ENCODE measurements around the gene PRKCZ. TPM values are rescaled to one million over a fixed set of nuclear protein-coding genes. Genes with fewer than 3 reads are reported as not detected.

The PRKCZ gene
- total RNA-seq, 4 donors from 2014 or later, result 0.49 to 1.9 (median 1.1) TPM; not detected in 1

DNA sequence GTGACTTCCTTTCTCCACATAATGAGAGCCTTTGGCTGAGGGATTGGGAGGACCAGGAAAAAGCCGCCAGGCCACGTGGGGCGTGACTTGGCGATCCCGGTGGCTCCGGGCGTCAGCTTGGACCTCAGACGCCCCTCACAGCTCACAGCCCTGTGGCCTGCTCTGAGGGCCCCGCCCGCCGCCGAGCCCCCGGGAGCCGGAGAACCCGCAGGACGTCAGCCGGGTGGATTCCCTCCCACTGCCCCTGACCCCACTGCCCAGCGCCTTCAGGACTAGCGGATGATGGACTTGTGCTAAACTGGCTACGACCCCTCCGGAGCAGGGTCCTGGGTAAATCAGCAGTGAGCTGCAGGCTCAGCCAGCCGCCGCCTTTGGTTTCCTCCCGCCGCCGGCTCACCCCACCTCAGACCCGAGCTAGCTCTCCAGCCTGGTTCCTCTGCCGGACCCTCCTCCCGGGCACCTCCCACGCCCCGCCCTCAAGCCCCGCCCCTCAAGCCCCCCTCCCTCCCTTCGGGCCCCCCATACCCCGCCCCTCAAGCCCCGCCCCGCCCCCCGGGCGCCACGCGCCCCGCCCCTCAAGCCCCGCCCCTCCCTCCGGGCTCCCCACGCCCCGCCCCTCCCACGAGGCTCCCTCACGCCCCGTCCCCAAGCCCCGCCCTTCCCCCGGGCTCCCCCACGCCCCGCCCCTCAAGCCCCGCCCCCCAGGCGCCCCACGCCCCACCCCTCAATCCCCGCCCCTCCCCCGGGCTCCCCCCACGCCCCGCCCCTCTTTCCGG lies 154.4 kb downstream of the PRKCZ start:
- TF ChIP-seq, protein P1, sequence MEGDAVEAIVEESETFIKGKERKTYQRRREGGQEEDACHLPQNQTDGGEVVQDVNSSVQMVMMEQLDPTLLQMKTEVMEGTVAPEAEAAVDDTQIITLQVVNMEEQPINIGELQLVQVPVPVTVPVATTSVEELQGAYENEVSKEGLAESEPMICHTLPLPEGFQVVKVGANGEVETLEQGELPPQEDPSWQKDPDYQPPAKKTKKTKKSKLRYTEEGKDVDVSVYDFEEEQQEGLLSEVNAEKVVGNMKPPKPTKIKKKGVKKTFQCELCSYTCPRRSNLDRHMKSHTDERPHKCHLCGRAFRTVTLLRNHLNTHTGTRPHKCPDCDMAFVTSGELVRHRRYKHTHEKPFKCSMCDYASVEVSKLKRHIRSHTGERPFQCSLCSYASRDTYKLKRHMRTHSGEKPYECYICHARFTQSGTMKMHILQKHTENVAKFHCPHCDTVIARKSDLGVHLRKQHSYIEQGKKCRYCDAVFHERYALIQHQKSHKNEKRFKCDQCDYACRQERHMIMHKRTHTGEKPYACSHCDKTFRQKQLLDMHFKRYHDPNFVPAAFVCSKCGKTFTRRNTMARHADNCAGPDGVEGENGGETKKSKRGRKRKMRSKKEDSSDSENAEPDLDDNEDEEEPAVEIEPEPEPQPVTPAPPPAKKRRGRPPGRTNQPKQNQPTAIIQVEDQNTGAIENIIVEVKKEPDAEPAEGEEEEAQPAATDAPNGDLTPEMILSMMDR (IDR thresholded peaks at IDR 0.05; ENCODE audit: low read depth), result no peak

DNA sequence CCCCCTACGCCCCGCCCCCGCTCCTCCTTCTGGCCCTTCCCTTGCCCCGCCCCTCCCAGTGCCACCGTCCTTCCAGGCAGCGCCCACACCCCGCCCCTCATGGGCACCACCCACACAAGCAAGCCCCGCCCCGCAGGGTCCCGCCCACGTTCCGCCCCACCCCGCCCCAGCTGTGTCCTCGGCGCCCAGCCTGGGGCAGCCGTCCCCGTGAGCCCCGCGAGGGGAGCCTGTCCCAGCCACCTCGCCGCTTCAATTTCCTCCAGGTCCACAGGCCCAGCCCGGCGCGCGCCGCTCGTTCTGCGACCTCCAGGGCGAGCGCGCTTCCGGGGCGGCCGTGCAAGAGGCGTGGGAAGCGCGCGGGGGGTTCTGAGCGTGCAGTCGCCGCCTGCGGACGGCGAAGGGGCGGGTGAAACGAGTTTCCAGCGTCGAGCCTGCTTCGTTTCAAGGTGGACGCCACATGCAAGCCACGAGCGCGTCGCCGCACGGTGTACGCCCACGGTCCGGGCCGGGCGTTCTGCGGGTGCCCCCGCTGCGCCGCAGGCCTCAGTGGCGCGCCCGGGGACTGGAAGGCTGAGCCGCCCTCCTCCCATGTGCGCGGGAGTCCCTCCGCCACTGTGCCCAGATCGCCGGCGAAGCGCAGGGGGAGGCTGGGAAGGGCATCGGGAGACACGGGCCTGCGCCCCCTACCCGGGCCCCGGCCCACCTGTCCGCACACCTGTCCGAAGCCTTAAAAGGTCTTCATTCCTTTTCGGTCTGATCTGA lies 155.2 kb downstream of the PRKCZ start:
- TF ChIP-seq, protein P1 (IDR thresholded peaks at IDR 0.05; ENCODE audit: low read depth), result no peak

DNA sequence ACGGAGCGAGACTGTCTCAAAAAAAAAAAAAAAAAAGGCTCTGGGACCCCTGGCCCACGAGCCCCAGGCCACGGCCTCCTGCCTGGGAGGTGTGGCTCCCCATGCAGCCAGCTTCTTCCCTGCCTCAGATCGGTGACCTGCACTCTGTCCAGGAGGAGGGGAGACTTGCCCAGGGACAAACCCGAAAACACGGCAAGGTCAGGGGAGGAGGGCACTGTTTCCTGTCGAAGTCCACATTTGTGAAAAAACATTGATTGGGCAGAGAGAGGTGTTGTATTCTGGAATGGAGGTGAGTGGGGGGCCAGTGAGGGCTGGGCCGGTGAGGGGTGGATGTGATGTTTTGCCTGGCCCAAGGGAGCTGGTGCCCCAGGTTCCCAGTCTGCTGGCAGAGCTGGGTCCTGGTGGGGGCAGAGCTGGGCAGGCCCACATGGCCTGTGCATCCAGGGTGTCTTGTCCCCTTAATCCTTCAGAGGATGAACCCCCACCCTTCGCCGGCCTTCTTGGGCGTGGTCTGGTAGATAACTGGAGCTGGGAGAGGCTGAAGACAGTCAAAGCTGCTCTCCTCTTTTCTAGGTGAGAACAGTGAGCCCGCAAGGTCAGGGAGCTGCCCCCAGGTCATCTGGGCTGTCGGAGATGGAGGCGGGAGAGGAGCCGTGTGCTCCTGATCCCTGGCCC lies 156.7 kb downstream of the PRKCZ start:
- TF ChIP-seq, protein P1 (IDR thresholded peaks at IDR 0.05; ENCODE audit: low read depth), result no peak

DNA sequence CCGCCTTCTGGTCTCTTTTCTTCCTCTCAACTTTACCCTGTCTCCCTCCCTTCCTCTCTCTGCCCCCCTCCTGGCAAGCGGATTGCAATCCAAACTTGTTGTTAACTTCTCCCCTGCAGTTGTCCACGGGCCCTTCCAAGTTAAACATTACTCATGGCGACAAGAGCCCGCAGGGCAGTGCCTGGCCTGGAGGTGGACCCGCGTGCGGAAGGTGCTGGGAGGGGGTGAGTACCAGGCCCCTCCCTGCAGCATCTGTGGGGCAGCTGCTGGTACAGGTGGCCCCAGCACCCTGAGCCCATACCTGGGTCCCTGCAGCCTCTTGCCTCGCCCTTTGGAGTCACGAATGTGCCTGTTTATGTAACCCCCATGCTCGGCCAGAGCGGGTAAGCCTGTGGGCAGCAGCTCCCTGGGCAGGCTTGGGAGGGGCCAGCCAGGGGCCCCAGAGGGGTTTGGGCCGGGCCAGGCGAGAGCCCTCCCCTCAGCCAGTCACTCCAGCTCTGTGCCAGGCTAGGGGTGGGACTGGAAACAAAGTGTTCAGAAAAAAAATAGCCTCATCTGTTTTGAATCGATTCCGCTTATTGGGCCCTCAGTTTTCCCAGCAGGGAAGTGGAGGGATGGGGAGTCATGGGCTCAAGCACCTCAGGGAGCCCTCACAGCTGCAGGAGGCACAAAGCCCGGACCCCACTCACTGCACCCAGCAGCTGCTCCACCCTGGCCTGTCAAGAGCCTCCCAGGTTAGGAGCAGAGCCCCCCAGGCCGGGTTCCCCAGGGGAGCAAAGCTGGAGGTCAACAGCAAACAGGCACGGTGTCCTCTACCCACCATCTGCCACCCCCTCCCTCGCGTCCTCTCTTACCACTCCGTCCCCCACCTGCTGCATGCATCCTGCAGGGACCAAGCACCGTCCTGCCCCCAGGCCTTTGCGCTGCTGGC lies 158.4 kb downstream of the PRKCZ start:
- TF ChIP-seq, protein P1 (IDR thresholded peaks at IDR 0.05; ENCODE audit: low read depth), result no peak

DNA sequence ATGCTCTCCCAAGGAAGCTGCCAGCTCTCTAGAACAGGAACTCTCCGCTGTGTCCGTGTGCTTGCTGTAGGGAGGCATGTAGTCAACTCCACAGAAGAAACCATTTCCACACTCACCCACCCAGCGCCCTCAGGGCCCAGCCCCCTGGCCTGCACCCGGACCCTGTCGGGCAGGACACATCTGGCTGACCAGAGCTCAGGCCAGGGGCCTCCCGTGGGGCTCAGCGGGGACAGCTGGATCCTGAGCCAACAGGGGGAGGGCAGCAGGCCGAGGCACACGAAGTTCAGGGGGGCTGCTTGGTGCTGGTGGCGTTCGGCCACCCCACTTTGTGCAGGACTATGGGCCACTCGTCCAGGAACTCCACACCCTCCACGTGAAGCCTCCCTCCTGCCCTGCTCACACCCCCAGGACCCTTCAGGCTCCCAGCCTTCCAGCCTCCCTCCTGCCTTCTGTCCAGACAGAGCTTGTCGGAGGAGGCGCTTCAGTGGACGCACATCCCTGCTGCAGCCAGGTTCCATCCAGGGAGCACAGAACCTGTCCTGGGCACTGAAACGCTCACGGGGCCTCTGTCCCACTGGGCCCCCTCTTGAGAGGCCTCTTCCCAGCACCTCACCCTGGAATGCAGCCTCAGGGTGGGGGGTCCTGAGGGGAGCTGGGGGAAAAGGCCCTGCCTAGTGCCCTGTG lies 159.3 kb downstream of the PRKCZ start:
- TF ChIP-seq, protein P1 (IDR thresholded peaks at IDR 0.05; ENCODE audit: low read depth), result no peak

DNA sequence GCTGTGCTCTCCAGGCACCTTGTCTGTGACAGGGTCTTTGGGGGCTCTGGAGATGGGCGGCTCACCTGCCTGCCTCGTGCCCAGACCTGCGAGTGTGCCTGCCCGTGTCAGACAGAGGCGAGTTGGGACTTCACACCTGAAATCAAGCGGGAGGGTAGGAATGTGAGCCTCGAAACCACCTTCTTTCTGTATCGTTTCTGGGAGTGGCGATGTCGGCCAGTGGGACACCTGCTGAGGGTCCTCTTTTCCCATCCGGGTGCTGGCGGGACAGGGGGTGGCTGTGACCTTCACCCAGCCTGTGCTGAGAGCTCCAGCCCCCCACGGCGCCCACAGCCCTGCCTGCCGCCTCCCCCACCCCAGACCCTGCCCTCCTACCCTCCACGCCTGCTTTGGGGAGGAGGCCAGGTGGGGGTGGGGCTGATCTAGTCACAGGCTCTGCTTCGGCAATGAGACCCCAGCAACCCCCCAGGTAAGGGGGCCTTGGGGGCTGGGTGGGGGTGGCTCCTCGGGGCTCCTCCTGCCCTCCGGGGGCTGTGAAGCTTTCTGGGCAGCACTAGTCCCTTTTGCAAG lies 160.0 kb downstream of the PRKCZ start:
- TF ChIP-seq, protein P1 (IDR thresholded peaks at IDR 0.05; ENCODE audit: low read depth), result no peak

All from subcutaneous adipose tissue (tissue), 4 donors.